DMS153 (cell line): ENCODE measurements around the gene ROBO1.
"Not testable (repeated sequence)": the region's sequence is repeated elsewhere in the genome, so short reads cannot be mapped to it uniquely, and the experiment has no call there.

Experiments used
- DNase-seq: peaks from one replicate; lab custom pipeline; 2025; lab: John Stamatoyannopoulos, UW

ROBO1 gene

GRCh38 chr3:78911394-78911793 is 856.4 kb downstream of the ROBO1 start:
- DNase-seq: no peak

GRCh38 chr3:78908236-78908635 is 859.6 kb downstream of the ROBO1 start:
- no peak for DNase-seq

GRCh38 chr3:78907367-78907766 is 860.4 kb downstream of the ROBO1 start:
- DNase-seq: no peak

- DNase-seq: no peak
These were observed 860.9 kb downstream of the ROBO1 start for GRCh38 chr3:78906930-78907329.

- DNase-seq: peak; percentile 49
These were observed 861.6 kb downstream of the ROBO1 start for GRCh38 chr3:78906245-78906644.

- no peak for DNase-seq
These were observed 862.1 kb downstream of the ROBO1 start for GRCh38 chr3:78905700-78906099.

- DNase-seq: no peak
These were observed 866.3 kb downstream of the ROBO1 start for GRCh38 chr3:78901544-78901943.

GRCh38 chr3:78900880-78901279 is 866.9 kb downstream of the ROBO1 start:
- DNase-seq: no peak

GRCh38 chr3:78900426-78900825 is 867.4 kb downstream of the ROBO1 start:
- DNase-seq: no peak

- DNase-seq: no peak
These were observed 872.3 kb downstream of the ROBO1 start for GRCh38 chr3:78895528-78895927.

GRCh38 chr3:78894787-78895186 is 873.0 kb downstream of the ROBO1 start:
- no peak for DNase-seq

GRCh38 chr3:78893161-78893560 is 874.6 kb downstream of the ROBO1 start:
- DNase-seq: no peak

GRCh38 chr3:78889348-78889747 is 878.5 kb downstream of the ROBO1 start:
- DNase-seq: no peak

GRCh38 chr3:78888635-78889034 is 879.2 kb downstream of the ROBO1 start:
- DNase-seq: no peak

GRCh38 chr3:78887547-78888011 is 880.2 kb downstream of the ROBO1 start:
- DNase-seq: no peak

- no peak for DNase-seq
These were observed 880.8 kb downstream of the ROBO1 start for GRCh38 chr3:78887029-78887428.

- not testable (repeated sequence) for DNase-seq
These were observed 883.2 kb downstream of the ROBO1 start for GRCh38 chr3:78884567-78884966.

GRCh38 chr3:78882251-78882650 is 885.5 kb downstream of the ROBO1 start:
- no peak for DNase-seq

GRCh38 chr3:78881501-78881900 is 886.3 kb downstream of the ROBO1 start:
- no peak for DNase-seq

GRCh38 chr3:78880603-78881461 is 887.0 kb downstream of the ROBO1 start:
- DNase-seq: no peak

GRCh38 chr3:78879295-78879860 is 888.4 kb downstream of the ROBO1 start:
- no peak for DNase-seq

GRCh38 chr3:78878789-78879188 is 889.0 kb downstream of the ROBO1 start:
- no peak for DNase-seq

- DNase-seq: no peak
These were observed 889.8 kb downstream of the ROBO1 start for GRCh38 chr3:78878011-78878410.

GRCh38 chr3:78875851-78876250 is 891.9 kb downstream of the ROBO1 start:
- no peak for DNase-seq
